Left renal pelvis (tissue), 4 donors: ENCODE measurements around the gene SRSF2. TPM values are rescaled to one million over a fixed set of nuclear protein-coding genes. Genes with fewer than 3 reads are reported as not detected.
"Not testable (repeated sequence)": the region's sequence is repeated elsewhere in the genome, so short reads cannot be mapped to it uniquely, and the experiment has no call there.

ENCODE experiments used
- DNase-seq, 4 donors: peaks; one replicate each; pipeline ENCODE4 v3.0.0-alpha.2; 2013; ENCODE audit warnings: low read depth in 4 of 4, low spot score in 3 of 4
- polyA plus RNA-seq, 4 donors: library from polyadenylated mRNA; unstranded; fragments of 120-200 nt; gene quantifications; one replicate each; pipeline ENCODE4 v1.2.1, GENCODE V29; 2013; ENCODE audit not compliant: insufficient read length in 4 of 4

Gene SRSF2
- polyA plus RNA-seq, 4 donors: 324 to 465 (median 393) TPM

DNA sequence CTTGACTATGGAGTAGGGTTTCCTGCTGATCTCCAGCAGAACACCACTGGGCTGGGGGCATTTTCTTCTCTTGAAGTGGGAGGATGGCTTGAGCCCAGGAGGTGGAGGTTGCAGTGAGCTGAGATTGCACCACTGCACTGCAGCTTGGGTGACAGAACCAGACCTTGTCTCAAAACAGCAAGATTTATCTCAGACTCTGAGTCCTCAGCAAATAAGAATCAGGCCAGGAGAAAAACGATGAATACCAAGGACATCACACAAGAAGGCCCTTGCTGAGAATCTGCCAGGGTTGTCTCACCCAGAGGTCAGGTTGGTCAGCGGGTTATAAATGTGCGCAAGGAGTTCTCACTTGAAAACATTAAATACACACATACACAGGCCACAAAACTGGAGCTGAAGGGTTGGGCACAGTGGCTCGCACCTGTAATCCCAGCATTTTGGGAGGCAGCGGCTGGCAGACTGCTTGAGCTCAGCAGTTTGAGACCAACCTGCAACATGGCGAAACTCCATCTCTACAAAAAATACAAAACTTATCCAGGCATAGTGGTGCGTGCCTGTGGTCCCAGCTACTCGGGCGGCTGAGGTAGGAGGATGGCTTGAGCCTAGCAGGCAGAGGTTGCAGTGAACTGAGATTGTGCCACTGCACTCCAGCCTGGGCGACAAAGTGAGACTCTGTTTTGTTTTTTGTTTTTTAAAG, 34.0 kb downstream of the SRSF2 start:
- no peak for DNase-seq

GRCh38 chr17:76702076-76702475, 35.1 kb downstream of the SRSF2 start:
- DNase-seq: no peak

GRCh38 chr17:76701471-76701967, 35.6 kb downstream of the SRSF2 start:
- DNase-seq: no peak

DNA sequence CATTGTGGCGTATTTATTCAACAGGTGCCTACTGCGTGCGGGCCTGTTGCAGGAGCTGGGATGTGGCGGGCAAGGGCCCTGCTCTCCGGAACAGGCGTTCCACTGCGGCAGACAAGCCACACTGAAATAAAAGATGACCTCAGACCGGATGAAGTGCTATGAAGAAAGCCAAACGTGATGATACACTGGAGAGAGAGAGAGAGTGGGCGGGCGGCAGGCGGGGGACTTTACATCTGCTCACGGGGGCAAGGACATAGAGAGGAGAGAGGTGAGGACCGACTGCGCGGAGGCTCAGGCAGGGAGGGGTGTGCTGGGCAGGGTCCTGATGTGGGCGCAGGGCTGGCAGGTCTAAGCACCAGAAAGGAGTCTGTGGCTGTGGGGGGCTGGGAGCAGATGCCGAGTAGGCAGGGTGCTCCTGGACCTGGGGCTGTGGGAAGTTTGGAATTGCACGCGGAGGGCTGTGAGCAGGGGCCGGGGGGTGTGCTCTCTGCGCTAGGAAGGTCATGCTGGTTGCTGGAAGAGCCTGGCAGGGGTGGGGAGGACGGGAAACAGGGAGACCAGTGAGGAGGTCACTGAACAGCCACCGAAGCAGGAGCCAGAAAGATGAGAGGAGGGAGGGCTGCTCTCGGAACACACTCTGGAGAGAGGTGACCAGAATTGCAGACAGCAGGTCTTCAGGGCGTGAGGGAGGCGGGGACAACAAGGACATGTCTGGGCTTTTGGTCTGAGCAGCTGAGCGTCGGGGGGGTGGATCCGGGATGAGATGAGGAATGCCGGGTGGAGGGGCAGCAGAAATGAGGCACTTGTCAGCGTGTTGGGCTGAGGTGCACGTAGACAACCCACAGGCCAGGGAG, 36.3 kb downstream of the SRSF2 start:
- DNase-seq: no peak

GRCh38 chr17:76700270-76700616, 36.9 kb downstream of the SRSF2 start:
- DNase-seq: no peak

DNA sequence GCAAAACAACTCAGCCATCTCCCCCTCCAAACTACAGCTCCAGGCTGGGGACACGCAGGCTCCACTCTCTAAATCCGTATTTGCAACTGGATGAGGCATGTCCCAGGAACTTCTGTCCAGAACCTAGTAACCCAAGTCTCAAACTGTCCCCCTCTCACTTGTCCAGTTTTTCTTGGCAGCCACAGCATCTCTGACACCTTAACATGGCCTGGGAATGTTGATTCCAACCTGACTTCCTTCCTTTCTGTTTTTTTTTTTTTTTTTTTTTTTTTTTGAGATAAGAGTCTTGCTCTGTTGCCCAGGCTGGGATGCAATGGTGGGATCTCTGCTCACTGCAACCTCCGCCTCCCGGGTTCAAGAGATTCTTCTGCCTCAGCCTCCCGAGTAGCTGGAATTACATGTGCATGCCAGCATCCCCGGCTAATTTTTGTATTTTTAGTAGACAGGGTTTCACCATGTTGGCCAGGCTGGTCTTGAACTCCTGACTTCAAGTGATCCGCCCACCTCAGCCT, 38.6 kb downstream of the SRSF2 start:
- not testable (repeated sequence) for DNase-seq

DNA sequence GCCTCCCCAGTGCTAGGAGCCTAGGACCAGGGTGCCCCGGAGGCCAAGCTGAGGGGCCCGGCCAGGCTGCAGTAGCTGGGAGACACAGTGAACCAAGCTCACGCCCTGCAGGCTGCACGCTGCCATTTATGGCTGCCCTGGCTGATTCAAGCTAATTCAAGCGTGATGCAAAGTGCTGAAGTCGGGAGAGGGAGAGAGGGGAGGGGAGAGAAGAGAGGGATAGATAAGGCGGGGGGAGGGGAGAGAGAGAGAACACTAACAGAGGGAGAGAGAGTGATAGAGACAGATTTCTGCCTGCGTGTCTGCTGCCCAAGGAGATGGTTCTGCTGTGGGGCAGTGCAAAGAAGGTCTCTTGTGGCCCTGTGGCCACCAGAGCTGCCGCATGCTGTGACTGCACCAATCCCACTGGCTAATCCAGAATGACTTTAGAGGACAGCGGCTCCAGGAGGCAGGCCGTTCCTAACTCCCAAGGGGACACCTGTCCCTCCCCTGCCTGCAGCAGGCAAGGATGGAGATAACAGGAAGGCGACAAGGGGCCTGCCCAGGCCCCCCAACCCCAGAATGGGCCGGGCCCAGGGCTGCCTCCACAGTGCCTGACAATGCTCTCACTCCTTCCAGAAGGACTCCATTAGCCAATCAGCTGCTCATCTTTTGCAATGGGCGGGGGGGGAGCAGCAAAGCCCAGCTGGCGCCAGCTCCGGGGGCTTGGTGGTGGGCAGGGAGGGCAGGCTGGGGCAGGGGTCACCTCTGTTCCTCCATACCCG, 39.2 kb downstream of the SRSF2 start:
- DNase-seq: no peak

- no peak for DNase-seq
Measured at GRCh38 chr17:76696763-76697701, 40.1 kb downstream of the SRSF2 start.

DNA sequence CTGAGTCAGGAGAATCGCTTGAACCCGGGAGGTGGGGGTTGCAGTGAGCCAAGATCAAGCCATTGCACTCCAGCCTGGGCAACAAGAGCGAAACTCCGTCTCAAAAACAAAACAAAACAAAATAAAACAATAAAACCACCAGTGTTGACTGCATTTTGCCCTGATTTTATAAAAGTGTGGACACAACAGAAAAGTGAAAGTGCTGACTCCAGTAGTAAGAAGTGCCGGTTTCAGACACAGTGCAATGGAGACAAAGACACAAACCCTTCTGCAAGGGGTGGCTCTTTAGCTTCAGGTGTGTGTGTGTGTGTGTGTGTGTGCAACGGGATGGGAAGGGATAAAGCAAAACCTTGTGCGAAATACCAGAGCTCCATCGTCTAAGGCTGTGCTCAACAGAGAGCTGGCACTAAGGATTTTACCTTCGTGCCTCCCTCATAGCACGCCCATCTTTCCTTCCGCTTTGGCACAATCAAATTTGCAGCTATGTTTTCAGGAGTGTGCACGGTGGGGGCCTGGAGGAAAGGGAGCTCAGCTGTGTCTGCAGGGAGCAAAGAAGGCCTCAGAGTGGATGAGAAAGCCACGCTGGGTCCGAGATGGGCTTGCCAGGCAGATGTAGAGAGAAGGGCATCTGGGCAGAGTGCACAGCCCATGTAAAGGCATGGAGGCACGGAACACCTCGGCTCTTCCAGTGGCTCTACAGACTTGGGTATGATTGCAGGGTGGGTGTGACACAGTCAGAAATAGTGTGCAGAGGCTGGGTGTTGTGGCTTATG, 41.9 kb downstream of the SRSF2 start:
- DNase-seq: no peak

GRCh38 chr17:76691379-76692191, 45.5 kb downstream of the SRSF2 start:
- DNase-seq: no peak

GRCh38 chr17:76690596-76691280, 46.4 kb downstream of the SRSF2 start:
- no peak for DNase-seq

DNA sequence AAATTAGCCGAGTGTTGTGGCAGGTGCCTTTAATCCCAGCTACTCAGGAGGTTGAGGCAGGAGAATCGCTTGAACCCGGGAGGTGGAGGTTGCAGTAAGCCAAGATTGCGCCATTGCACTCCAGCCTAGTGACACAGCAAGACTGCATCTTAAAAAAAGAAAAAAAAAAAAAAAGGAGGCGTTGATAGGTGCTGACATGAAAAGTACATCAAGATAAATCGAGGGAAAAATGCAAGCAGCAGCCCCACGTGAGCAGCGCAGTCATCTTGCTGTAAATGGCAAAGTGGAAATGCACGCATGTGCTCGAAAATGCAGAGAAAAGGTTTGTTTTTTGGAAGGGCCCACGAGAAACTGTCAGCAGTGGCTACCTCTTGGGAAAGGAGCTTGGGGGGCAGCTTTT, 47.3 kb downstream of the SRSF2 start:
- no peak for DNase-seq

- DNase-seq: no peak
Measured at GRCh38 chr17:76688165-76688622, 48.9 kb downstream of the SRSF2 start.

DNA sequence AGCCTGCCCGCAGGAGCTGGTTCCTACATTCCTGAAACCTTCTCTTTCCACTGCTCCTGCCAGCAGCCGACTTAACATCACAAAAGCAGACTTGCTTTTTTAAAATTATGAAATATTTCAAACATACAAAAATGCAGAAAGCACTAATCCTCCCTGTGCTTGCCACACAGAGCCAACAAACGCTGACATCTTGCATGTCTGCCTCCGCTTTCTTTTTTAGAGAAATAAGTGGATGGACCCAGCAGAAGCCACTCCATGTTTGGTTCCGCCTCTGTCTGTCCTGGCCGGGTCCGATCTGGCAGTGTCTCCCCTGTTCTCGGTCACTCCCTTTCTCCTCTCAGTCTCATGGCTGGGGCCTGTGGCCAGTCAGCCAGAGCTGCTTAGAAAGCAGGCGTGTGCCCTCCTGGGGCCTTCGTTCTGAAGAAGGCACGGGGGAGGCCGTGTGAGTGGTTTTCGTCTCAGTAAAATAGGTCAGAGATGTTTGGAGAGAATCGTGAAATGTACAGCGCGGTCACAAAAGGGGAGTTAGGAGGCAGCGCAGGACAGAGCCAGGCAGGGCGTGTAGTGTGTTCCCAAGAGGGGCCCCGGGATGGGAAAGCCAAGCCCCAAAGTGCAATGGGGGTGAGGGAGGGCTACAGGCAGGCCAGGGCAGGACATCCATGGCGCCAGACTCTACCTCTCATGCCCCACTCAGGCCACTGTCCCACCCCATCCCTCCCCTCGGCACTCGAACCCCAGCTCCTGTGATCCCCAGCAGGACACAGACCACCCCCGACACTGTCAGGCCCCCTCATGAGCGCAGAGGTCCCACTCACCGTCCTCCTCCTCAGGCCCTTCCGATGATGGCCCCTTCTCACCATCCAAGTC, 49.6 kb downstream of the SRSF2 start:
- DNase-seq: no peak

DNA sequence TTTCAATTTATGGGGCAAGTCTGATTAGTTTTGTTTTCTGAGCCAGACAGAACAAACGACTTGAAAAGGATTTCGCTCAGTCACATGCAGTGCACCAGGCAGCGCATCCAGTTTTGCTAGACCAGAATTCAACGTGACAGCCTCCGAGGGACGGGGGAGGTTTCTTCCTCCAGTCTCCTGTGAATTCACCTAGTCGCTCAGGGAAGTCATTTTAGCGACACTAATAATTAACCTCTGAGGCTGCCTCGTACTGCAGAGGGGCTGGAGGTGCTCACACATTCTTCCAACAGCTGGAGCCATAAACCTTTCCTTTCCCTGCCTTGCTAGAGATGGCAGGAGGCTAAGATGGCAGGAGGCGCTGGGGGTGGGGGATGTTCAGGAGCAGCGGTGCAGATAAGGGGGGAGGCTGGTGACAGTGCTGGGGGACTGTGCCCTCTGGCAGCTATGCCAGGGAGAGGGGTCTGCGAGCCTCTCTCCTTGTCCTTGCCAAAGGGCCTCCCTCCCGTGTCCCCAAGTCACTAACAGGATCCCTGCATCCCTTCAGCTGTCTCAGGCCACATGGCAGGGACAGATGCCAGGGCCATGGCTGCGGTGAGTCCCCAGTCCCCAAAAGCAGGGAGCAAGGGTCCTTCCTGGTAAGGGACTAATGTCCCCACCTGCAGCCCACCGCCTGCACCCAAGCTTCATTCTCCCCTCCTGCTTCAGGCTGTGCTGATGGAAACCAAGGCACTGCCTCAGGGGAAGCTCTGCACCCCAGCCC, 50.4 kb downstream of the SRSF2 start:
- peak in 1 of 4 donors; percentile 75 for DNase-seq

- no peak for DNase-seq
Measured at GRCh38 chr17:76685846-76686245, 51.3 kb downstream of the SRSF2 start.
